Measurements from ENCODE around the gene FAM43B. TPM values are rescaled to one million over a fixed set of nuclear protein-coding genes. Genes with fewer than 3 reads are reported as not detected.
"Not testable (repeated sequence)": the region's sequence is repeated elsewhere in the genome, so short reads cannot be mapped to it uniquely, and the experiment has no call there.

The FAM43B gene, protein sequence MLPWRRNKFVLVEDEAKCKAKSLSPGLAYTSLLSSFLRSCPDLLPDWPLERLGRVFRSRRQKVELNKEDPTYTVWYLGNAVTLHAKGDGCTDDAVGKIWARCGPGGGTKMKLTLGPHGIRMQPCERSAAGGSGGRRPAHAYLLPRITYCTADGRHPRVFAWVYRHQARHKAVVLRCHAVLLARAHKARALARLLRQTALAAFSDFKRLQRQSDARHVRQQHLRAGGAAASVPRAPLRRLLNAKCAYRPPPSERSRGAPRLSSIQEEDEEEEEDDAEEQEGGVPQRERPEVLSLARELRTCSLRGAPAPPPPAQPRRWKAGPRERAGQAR
- 1.2 and 1.8 TPM in 2 replicates for polyA plus RNA-seq (2014; cell fraction: cytosol; rRNA removed)
- polyA plus RNA-seq (2014; cell fraction: nucleus; rRNA removed): 0.36 and 0.86 TPM in 2 replicates

DNA sequence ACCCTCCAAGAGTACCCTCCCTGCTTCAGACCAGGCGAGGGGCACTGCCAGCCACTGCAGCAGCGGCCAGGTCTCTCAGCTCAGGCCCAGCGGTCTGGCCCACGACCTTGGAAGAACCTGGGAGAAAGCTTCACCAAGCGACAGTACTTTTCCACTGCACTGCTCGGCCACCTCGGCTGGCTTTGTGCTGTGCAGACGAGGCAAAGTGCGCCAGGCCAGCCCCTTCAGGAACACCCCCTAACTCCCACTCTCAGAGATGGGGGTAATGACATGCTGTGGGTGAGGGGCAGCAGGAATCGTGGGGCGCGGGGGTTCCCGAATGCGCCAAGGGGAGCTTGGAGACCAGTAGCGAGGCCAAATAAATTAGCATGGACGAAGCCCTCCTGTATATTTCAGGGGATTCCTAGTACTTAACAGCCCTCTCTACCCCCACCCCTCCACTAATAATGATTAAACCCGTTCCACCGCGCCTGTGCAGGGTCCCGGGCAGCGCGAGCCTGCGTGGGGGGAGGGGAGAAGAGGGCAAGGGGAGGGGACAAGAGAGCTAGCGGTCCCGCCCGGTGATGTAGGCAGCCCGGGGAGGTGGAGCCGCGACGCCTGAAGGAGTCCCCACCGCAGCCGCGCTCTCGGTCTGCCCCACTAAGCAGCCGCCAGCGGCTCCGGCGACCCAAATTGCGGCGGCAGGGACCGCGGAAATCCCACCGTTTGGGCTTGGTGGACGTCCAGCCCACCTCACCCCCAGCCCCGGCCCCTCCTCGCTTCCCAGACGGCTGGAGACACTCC lies at the start of gene FAM43B:
Gene FAM43B, plus strand, starts transcription at position 629 of the 783 bp plus-strand sequence. CDS start 401 bp downstream, outside the sequence.
- DNase-seq (ENCODE audit: low spot score): peak; percentile 22

DNA sequence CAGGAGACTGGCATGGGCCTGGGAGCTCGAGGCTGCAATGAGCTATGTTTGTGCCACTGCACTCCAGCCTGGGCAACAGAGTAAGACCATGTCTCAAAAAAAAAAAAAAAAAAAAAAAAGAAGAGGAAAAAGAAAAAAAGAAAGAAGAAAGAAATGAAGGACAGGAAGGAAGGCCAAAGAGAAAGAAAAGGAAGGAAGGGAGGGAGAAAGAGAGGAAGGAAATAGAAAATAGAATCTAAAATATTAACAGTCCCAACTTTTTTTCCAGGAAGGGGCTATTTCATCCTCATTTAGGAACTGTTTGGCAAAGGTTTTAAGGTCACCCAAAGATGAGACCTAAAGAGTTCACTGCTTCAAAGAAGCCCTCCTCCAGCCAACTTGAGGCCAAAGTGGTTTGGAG lies 46.9 kb upstream of the FAM43B start:
- DNase-seq (ENCODE audit: low spot score): no peak

DNA sequence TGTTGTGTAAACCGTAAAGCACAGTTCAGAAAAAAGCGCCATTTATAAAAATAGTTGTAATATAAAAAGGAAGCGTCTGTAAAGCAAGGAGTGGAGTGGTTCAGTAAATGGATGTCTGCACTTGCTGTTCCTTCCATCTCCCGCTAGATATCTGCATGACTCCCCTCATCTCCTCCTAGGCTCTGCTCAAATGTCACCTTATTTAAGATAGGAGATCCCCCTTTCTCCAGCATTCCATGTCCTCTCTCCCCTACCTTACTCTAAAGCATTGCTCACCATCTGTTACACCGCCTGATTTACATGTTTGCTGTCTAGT lies 45.2 kb upstream of the FAM43B start:
- DNase-seq (ENCODE audit: low spot score): no peak

DNA sequence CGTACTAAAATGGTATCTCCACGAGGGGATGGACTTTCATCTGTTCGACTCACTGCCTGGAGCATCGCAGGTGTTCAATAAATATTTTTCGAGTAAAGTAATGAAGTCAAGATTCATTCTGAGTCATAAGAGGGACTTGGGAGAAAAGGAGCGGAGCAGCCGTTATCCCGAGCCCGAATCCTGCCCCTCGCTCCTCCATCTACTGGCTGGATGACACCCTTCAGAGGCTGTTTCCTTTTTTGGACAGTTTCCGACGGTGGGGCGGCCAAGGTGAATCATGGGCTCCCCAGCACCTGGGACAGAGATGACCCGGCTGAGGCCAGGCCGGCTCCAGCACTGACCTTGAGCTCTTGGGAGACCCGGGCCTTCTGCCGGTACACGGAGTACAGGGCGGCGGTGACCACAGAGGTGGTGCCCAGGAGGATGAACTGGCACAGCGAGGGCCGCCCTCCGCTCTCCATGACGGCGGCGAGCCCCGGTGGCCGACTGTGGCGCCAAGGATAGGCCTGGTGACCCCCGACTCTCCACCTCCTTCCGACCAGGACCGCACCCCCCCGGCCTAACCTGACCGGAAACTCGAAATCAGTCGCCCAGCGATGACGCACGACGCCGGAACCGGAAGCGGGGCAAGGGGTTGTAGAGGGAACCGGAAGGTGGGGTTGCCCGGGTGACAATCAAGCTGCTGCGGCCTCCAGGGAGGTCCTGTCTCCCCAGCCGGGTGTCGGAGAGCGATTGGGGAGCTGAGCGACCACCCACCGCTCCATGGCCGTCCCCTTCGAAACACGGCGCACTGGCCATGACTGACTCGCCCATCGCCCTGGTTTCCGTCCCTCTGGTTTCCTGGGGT lies 44.6 kb upstream of the FAM43B start, which contains the start of gene MUL1:
Gene MUL1, minus strand, starts transcription at position 588 of the 847 bp plus-strand sequence. Its CDS starts 127 bp downstream, at position 461.
- DNase-seq (ENCODE audit: low spot score): peak; percentile 89

DNA sequence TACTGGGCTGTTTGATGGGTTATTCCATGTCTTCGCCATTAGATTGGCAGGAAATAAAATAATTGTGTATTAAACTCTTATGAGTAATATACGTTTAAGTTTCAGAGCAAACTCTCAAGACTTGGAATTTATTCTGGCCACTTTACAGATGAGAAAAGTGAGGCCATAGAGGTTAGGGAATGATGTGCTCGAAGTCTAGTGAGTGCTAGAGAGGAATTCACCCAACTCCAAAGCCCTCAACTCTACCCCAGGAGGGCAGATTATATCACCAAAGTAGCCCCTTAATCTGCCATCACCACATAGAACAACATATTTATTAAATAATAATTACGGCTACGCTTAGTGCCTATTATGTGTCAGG lies 44.0 kb upstream of the FAM43B start:
- no peak for DNase-seq (ENCODE audit: low spot score)

DNA sequence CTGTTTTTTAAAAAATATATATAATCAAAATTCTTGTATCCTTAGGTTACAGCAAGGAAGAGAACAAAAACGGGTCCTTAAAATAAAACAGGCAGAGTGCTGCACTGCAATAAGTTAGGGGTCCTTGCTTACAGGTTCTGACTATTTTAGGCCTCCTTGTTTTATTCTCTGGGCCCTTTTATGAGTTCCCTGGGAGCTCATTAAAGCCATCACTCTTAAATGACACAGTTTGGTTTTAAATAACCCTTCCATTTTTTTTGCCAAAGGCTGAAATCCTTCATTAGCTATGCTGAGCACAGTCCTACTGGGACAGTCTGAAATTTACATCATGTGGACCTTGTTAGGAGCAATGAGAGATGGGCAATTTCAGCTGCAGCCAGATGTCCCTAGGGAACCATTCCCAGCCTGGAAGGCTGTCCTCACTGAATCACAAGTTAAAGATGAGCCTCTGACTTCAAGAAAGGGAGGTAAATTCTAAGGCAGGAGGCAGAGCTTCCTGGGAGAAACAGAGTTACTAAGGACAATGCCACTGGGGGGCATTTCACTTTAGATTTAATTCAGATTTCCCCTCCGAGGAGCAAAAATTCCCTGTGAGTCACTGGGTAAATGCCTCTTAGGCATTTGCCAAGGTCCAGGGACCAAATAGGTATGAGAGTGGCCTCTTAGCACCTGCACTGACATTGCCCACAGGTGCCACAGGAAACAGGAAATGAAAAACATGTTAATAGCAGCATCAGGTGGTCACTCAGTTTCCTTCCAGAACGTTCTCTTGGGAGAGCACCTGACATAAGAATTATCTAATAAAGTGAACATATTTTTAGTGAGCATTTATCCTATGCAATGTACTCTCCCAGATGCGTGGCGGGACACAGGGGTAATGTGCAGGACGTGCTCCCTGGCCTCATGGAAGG lies 40.6 kb upstream of the FAM43B start:
- DNase-seq (ENCODE audit: low spot score): no peak

DNA sequence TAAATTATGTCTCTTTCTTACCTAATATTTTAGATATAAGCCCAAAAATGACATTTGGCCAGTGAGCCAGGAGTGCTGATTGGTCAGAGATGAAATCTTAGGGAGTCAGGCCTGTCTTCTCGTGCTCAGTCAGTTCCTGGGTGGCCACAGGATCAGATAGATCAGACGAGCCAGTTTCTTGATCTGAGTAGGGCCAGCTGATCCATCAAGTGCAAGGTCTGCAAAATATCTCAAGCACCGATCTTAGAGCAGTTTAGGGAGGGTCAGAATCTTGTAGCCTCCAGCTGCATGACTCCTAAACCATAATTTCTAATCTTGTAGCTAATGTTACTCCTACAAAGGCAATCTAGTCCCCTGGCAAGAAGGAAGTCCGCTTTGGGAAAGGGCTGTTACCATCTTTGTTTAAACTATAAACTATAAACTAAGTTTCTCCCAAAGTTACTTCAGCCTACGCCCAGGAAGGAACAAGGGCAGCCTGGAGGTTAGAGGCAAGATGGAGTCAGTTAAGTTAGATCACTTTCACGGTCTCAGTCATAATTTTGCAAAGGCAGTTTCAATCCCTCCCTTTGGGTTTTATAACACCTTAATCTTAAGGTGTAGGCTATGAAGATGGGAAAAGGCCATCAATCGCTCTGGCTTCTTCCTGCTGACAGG lies 32.6 kb upstream of the FAM43B start:
- DNase-seq (ENCODE audit: low spot score): not testable (repeated sequence)

DNA sequence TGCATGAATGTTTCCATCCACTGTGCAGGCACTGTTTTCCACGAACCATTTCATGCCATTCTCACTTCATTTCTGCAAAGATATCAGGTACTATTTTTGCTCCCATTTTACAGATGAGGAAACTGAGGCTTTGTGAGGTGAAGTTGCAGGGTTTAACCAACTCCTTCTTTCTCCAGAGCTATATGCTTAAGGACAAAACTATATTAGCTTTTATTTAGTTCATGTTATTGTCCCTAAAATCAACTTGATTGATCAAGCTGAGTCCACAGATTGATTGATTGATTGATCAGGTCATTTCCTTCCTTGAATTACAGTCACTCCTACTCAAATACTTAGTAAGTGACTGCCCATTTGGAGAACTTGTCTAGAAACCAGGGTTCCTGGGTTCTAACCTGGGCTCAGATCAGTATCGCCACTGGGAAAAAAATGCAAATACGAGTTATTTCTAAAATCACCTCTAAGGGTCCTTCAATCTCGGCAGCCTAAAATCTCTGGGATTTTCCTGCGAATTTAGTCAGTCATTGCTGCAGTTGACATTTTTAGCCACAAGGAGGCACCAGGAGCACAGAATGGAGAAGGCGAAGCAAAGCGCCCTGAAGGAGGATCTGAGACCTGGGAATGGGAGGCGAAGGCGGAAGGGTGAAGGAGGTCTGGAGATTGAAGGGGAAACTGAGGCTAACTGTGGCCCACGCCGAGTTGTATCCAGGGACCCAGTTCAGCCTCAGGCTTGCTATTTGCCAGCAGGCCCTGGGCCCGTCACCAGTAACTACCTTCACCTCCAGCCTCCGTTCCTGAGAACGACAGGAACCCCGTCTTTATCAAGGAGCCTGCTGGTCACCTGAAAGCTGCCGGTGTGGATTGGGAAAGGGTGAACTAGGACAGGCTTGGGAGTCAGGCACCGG lies 30.2 kb upstream of the FAM43B start:
- DNase-seq (ENCODE audit: low spot score): peak; percentile 71

DNA sequence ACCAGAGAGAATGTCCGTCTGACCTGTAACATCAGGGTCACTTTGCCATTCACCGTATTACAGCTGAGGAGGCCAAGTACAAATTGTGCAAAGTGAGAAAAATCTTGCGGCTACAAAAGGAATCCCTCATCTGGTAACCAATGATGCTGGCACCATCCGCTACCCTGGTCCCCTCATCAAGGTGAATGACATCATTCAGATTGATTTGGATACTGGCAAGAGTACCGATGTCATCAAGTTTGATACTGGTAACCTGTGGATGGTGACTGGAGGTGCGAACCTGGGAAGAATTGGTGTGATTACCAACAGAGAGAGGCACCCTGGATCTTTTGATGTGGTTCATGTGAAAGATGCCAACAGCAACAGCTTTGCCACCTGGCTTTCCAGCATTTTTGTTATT lies 26.1 kb upstream of the FAM43B start:
- DNase-seq (ENCODE audit: low spot score): no peak

DNA sequence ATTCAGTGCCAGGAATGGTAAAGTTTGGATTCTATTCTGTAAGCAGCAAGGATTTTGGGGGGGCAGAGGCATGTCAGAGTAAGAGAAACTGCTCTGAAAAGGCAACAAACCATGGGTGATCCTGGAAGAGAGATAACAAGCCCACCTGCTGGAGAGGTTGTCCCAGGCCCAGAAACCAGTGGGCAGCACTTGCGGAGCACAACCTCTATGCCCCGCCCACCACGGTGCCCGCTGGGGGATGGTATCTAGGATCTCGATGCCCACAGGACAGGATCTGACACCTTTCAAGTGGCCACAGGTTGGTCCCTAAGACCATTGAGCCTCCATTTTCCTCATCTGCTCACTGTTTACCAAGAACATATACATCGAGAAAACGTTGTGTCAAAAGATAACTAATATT lies 24.2 kb upstream of the FAM43B start:
- DNase-seq (ENCODE audit: low spot score): no peak

DNA sequence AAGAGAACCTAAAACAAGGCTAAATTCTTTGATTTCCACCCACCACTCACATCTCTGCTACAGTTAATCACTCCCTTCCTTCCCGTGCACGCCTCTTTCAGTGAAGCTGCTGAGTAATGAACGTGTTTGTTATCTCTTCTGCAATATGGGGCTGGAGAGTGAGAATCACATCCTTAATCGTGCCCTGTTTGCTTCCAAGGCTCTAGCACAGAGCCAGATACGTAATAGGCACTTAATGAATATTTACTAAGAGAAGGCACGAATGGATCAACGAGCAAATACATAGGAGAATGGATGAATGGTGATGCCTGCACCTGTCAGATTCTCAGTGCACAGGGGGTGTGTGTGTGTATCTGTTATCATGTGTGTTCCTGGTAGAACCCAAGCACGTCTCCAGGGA lies 22.1 kb upstream of the FAM43B start:
- DNase-seq (ENCODE audit: low spot score): no peak

DNA sequence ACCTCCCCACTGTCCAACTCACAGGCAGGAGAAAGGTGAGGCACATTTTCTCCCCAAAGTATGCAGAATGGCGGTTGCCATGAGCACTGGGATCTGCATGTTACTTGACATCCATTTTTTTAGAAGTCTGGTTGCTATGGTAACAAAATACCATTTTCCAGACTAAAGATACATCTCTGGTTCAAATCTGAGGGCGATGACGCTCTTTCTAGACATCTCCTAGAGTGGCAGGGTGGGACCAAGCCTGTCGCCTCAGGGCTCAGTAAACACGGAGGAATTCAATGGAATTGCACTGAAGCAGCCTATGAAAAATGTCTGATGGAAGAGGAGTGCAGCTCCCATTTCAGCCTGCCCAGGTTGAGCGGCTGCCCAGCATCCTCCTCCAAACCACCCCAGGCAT lies 21.5 kb upstream of the FAM43B start:
- no peak for DNase-seq (ENCODE audit: low spot score)

DNA sequence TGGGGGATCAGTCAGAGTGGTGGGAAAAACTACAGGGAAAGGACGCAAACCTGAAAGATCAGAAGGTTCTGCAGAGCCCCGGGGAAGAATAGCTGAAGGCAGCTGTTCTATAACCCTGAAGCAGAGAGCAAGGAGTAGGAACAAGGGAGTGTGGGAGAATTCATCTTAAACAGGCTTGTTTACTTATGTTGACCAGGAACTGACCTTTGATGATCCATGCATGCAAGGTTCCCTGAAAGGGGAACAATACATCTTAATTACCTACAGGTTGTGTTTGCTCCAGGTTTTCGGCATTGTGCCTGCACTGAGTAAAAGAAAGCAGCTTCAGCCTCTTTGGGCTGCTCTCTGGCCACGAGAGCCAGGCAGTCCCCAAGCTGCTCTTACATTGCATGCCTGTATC lies 18.7 kb upstream of the FAM43B start:
- DNase-seq (ENCODE audit: low spot score): no peak

DNA sequence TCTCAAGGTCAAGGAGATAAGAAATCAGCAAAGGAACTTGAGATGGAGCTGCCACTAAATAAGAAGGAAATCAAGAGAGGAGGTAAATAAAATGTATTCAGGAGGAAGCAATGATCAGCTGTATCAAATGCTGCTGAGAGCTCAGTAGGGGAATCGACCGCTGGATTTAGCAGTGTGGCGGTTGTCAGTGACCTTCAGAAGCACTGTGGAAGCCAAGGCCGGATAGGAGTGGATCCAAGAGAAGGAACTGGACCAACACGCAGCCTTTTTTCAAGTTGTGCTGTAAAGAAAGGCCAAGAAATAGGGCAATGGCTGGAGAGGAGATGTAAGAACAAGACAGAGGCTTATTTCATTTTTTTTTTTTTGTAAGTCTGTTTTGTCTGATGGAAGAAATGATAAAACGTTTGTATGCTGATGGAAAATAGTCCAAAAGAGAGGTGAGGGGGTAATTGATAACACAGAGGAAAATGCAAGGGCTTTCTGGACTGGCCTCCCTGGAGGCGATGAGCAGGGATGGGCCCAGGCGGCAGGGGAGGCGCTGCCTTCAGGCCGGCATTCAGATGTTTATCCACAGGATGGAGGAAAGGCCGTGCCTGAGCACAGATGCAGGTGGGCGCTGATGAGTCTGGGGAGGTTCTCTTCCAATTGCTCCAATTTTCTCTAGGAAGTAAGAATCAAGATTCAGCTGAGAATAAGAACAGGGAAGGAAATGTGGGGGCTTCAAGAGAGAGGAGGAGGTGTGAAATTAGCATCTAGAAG lies 17.5 kb upstream of the FAM43B start:
- no peak for DNase-seq (ENCODE audit: low spot score)

DNA sequence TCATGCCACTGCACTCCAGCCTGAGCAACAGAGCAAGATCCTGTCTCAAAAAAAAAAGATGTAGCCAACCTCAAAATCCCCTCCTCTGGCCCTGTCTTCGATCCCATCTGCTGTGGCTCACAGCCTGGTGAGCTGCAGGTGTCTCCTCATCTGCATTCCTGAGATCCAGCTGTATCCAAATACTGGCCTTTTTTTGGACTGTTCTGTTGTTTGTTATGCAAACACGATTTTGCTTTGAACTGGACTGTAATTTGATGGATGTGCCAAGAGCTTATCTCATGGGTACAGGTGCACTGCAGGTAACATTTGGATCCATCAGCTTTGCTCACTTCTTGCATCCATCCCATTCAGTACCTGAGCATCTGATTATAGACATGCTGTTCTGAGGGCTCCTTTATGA lies 14.1 kb upstream of the FAM43B start:
- DNase-seq (ENCODE audit: low spot score): no peak

DNA sequence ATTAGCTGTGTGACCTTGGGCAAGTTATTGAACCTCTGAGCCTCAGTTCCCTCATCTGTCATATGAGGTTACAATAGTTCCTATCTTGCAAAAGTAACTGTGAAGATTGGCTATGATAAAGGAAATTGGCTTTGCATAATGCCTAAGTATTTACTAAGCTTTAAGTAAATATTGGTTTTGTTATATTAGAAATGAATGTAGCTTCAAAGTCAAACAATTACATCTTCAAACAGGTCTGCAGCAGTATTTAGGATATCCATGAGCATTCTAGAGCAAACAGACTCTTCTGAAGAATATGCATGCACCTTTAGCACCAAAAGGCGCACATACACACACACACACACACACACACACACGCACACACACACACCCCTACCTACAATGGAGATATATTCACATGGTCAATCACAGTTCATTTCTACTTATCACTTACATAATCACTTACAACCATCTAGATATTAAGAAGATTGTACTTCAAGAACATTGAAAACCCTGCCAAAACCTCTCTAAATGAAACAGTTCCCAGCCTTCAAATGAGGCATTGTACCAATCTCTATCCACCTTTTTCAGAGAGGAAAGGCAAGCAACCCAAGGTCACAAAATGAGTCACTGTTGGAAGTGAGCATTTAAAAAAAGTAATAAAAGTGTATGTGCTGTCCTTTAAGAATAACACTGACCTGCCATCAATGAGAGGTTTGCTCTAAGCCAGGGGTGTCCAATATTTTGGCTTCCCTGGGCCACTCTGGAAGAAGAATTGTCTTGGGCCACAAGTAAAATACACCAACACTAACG lies 13.4 kb upstream of the FAM43B start:
- no peak for DNase-seq (ENCODE audit: low spot score)

DNA sequence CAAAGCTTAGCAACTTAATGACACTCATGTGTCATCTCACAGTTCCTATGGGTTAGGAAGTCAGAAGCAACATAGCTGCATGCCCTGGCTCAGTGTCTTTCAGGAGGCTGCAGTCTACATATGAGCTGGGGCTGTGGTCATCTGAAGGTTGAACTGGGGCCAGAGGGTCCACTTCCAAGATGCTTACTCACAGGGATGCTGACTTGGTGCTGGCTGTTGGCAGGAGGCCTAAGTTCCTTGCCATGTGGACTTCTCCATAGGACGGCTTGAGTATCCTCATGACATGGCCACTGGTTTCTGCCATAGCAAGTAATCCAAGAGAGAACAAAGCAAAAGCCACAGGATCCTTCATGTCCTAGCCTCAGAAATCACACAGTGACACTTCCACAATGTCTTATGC lies 12.1 kb upstream of the FAM43B start:
- DNase-seq (ENCODE audit: low spot score): no peak

DNA sequence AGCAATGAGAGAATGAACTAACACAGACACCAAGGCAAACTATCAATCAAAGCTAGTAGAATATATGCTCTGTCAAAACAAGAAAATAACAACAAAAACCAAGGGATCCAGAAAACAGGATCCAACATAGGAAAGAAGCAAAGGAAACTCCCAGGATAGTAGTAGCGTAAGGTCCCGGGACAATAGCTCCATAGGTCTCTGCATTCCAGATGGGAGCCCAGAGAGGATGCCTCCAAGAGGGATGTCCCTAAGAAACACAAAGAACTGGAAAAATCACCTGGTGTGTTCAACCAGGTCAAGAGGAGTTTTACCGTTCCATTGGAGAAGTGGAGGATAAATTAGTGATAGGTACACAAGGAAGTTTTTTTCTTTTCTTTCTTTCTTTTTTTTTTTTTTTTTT lies 5.7 kb upstream of the FAM43B start:
- no peak for DNase-seq (ENCODE audit: low spot score)
